ENCODE results near the gene CDK4.

CDK4 gene

DNA sequence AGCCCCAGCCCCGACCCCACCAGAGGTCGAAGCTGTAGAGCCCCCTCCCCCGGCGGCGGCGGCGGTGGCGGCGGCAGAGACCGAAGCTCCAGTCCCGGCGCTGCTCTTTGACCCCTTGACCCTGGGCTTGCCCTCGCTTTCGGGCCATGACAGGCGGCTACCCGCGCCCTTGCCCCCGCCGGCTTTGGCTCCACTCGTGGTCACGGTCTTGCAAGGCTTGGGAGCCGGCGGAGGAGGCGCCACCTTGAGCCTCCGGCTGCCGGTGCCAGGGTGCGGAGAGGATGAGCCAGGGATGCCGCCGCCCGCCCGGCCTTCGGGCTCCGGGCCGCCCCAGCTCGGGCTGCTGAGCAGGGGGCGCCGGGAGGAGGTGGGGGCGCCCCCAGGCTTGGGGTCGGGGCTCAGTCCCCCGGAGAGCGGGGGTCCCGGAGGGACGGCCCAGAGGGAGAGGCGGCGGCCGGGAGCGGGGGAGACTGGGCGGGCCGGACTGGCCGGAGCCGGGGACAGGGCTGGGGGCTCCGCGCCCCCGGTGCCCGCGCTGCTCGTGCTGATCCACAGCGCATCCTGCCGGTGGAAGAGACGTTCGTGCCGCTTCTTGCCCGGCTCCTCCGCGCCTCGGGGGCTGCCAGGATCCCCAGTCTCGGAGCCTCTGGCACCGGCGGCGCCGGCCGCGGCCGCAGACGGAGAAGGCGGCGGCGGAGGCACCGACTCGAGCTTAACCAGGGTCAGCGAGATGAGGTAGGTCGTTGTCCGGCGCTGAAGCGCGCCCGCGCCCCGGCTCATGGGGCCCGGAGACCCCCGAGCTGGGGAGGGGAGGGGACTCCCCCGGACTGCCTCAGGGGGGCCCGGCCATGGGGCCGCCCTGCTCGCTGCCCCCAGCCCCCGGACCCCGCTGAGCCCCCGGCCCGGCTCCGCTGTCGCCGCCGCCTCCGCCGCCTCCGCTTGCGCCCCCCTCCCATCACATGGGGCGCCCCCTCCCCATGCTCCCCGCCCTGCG lies 14.3 kb downstream of the CDK4 start:
- H3K36me3 ChIP-seq, result peaks cover 20 to 55% (median 41%) of the 10 kb centered on the region in 11 experiments
- H3K9ac ChIP-seq, result no peak overlapping the region
- no peak overlapping the region for H3K4me2 ChIP-seq
- H3K9me3 ChIP-seq (replicated peaks in 1 of 11), result no peaks in the 10 kb centered on the region
- no peak for TF ChIP-seq Cebpa-rat (IDR thresholded peaks at IDR 0.05)
- H3K4me3 ChIP-seq, result no peak overlapping the region
- peaks cover 36 to 45% (median 38%) of the 10 kb centered on the region in 10 experiments for H3K4me1 ChIP-seq
- no peaks in the 10 kb centered on the region for H3K27me3 ChIP-seq
- H4K20me1 ChIP-seq, result peaks cover 0 to 68% (median 19%) of the 10 kb centered on the region in 11 experiments; a peak in 13 of 22 replicates
- no peak overlapping the region; a peak in 1 of 22 replicates for H3K27ac ChIP-seq

DNA sequence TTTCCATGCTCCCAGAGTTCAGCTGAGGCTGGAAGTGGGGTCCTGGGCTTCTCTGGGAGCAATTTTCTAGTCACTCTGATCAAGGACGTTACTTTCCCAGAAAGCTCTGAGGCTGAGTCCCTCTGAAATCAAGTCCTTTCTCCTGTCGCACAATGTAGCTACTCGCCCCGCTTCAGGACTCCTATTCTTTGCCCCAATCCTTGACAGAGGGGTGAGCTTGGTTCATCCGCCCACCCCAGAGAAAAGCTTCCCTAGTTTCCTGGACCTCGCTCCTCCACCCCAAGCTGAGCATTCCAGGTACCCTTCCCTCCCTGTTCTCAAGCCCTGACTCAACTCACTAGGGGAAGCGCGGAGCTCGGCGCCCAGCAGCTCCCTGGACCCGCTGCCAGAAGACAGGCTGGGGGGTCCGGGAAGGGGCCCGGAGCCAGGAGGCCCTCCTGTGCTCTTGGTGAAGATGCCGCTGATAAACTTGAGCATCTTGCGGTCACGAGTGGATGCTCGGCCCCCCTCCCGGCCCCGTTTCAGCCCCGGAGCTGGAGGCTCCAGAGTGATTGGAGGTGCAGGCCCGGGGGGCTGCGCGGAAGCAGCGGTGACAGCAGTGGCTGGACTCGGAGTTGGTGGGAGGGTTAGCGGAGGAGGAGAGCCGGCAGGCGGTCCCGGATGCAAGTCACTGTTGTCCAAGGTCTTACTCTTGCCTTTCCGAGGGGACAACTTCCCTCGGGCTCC lies 15.2 kb downstream of the CDK4 start:
- Histone ChIP-seq H4K20me1 (peaks cover 0 to 75% (median 19%) of the 10 kb centered on the region in 11 experiments; a peak in 13 of 22 replicates), H3K4me3 (no peak overlapping the region), H3K36me3 (peaks cover 29 to 64% (median 50%) of the 10 kb centered on the region in 11 experiments), H3K27ac (no peak overlapping the region; a peak in 2 of 22 replicates), H3K27me3 (no peaks in the 10 kb centered on the region), H3K9me3 (replicated peaks in 1 of 11) (no peaks in the 10 kb centered on the region), H3K4me1 (peaks cover 29 to 36% (median 29%) of the 10 kb centered on the region in 10 experiments), H3K4me2 (no peak overlapping the region), H3K9ac (0 out of 22 replicates have a peak overlapping the region, but pooled peaks of 1 of the 11 experiments have one; percentile 16)
- no peak for TF ChIP-seq Cebpa-rat (IDR thresholded peaks at IDR 0.05)

DNA sequence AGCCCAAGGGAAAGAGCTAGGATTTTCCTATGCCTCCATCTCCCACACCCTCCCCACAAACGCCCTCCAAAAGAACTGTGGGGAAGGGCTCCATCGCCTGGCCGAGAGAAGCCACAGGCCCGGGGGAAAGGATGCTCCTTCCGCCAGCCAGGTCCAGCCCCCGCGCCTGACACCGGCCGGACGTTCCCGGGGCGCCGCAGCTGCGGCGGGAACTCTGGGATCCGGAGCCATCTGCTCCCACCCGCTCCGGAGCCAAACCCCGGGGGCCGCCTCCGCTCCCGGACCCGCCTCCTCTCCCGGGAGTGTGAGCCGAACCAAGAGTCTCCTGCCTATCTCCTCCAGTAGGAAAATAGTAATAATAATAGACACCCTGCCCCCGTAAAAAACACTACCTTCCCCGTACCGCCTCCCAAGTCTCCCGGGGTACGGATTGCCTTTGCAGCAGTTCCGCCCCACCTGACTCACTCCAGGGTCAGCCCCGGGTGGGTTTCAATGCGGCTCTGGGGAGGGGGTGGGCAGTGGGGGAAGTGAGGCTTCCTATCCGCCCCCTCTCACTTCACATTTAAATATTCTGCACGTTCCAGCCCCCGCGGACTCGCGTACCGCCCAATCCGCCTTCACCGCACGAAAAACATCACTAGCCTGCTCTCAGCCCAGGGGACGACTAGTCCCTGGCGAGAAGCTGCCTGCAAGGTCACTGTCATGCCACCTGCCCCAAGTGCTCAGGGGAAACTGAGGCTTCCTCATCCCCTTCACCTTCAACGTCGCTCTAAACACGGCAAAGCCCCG lies 16.0 kb downstream of the CDK4 start:
- Histone ChIP-seq H3K4me3 (no peak overlapping the region), H3K4me1 (peaks cover 21 to 28% (median 22%) of the 10 kb centered on the region in 10 experiments), H3K4me2 (no peak overlapping the region), H4K20me1 (peaks cover 0 to 81% (median 19%) of the 10 kb centered on the region in 11 experiments; a peak in 13 of 22 replicates), H3K27me3 (no peaks in the 10 kb centered on the region), H3K27ac (no peak overlapping the region; a peak in 1 of 22 replicates), H3K9me3 (replicated peaks in 1 of 11) (no peaks in the 10 kb centered on the region), H3K9ac (peak overlapping the region in 1 of 11 experiments; percentile 18; a peak in 1 of 22 replicates), H3K36me3 (peaks cover 36 to 72% (median 57%) of the 10 kb centered on the region in 11 experiments)
- no peak for TF ChIP-seq Cebpa-rat (IDR thresholded peaks at IDR 0.05)

DNA sequence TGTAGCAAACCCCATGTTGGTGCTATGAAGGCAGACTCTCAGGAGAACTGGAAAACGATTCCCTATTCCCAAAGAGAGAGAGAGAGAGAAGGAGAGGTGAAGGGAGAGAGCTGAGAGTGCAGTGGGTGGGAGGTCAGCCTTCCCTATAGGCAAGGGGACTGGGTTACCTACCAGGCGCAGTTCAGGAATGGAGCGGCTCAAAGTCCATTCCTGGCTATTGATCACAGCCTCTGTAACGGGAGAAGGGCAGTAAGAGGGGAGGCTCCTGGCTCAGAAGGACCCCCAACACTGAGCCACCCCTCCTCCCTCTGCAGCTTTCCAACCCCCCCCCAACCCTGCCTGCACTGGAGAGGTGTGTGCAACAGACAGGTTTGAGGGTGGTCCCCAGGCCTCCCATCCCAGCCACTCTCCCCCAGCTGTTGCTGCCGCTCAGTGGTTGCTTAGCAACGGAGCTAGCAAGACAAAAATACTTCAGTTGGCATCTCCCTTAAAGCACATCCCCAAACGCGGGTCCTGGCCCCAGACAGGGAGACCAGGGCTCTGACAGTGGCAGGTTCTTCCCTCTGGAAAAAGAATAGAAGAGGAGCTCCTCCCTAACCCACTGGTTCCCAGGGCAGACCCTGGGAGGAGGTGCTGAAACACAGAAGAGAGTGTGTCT lies 16.8 kb downstream of the CDK4 start:
- no peak overlapping the region for H3K27ac ChIP-seq
- H3K9ac ChIP-seq, result no peak overlapping the region; a peak in 1 of 22 replicates
- no peak overlapping the region for H3K4me3 ChIP-seq
- no peak overlapping the region for H3K4me2 ChIP-seq
- H3K9me3 ChIP-seq (replicated peaks in 1 of 11), result no peaks in the 10 kb centered on the region
- TF ChIP-seq Cebpa-rat (IDR thresholded peaks at IDR 0.05), result no peak
- no peaks in the 10 kb centered on the region for H3K27me3 ChIP-seq
- H3K36me3 ChIP-seq, result peaks cover 44 to 80% (median 65%) of the 10 kb centered on the region in 11 experiments
- H3K4me1 ChIP-seq, result peaks cover 13 to 20% (median 14%) of the 10 kb centered on the region in 10 experiments
- peaks cover 0 to 83% (median 19%) of the 10 kb centered on the region in 11 experiments; a peak in 13 of 22 replicates for H4K20me1 ChIP-seq

DNA sequence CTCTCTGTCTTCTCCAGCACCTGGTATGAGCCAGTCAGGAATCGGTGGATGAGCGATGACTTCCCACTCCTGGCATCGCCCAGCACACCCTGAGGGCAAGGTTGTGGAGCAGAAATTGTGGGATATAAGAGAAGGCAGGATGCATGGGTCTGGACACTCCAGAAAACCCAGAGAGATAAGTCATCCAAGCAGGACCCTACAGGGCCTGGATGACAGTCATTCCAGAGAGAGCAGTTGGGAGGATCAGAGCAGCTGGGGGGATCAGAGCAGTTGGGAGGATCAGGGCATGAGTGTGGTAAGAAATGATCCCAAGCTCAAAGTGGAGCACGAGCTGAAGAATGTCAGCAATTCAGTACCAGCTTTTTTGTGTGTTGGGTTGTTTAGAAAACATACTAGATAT lies 17.5 kb downstream of the CDK4 start:
- H3K27me3 ChIP-seq, result no peaks in the 10 kb centered on the region
- no peak overlapping the region for H3K9ac ChIP-seq
- H3K36me3 ChIP-seq, result peaks cover 51 to 87% (median 73%) of the 10 kb centered on the region in 11 experiments
- no peak overlapping the region for H3K27ac ChIP-seq
- H3K4me2 ChIP-seq, result no peak overlapping the region
- peaks cover 6 to 13% (median 6%) of the 10 kb centered on the region in 10 experiments for H3K4me1 ChIP-seq
- H3K4me3 ChIP-seq, result no peak overlapping the region
- H4K20me1 ChIP-seq, result peaks cover 0 to 76% (median 19%) of the 10 kb centered on the region in 11 experiments; a peak in 13 of 22 replicates
- TF ChIP-seq Cebpa-rat (IDR thresholded peaks at IDR 0.05), result no peak
- H3K9me3 ChIP-seq (replicated peaks in 1 of 11), result no peaks in the 10 kb centered on the region

DNA sequence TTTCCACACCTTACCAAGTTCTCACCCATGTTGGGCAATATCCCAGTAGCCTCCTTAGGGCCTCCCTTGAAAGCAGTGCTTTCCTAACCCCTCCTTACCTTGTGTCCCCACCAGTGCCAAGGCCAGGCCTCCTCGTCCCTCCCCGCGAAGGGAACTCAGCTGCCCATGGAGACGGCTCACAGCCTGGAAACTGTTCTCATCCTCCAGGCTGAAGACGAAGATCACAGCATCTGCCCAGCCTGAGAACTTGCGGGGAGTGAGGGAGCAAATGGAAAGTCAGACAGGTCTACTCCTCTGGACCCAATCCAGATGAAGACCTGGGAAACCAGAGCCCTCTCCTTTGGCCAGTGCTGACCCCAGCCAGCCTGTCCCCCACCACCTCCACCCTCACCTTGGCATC lies 18.2 kb downstream of the CDK4 start:
- Histone ChIP-seq H3K27me3 (no peaks in the 10 kb centered on the region), H3K4me2 (no peak overlapping the region), H3K36me3 (peaks cover 54 to 89% (median 77%) of the 10 kb centered on the region in 11 experiments), H3K4me1 (peaks cover 0 to 6% (median 0%) of the 10 kb centered on the region in 10 experiments; a peak in 7 of 20 replicates), H3K9ac (no peak overlapping the region), H3K9me3 (replicated peaks in 1 of 11) (no peaks in the 10 kb centered on the region), H4K20me1 (peaks cover 0 to 70% (median 19%) of the 10 kb centered on the region in 11 experiments; a peak in 13 of 22 replicates), H3K4me3 (no peak overlapping the region), H3K27ac (no peak overlapping the region)
- no peak; a peak in 1 of 22 replicates for TF ChIP-seq Cebpa-rat (IDR thresholded peaks at IDR 0.05)

DNA sequence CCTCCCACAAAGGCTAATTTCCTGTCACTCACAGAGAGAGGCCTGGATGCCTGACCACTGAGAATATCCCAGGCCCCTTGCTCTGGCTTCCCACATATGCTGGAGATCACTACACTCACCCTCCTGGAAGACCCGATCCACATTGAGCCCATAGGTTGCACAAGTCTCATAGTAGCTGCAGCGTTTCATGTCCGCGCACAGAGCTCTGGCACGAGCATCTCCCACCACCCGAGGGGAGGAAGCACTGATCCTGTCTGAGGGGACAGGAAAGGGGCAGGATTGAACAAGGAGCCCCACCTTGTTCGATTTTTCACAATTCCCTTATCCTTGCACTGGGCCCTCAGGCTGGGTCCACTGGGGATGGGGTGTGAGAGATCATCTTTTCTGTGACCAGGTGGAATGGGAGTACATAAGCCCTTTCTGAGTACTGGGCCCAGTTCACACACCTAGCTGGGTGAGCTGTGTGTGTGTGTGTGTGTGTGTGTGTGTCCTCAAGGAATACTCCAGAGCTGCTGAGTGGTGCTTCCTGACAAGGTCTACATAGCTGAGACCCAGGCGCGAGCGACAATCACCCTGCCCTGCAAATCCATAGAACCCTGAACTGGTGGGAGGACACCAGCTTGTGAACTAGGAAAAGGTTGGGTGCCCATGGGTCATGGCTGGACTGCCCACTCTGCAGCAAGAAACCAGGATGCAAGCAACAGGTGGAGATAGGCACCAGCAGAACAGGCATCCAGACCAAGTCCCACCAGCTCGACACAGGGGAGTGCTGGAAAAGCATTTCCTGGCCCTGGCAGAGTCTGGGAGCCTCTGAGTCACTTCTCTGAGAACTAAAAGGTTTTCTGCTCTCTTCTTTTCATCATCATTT lies 19.1 kb downstream of the CDK4 start:
- Histone ChIP-seq H3K36me3 (peaks cover 55 to 96% (median 84%) of the 10 kb centered on the region in 11 experiments), H4K20me1 (peaks cover 0 to 75% (median 19%) of the 10 kb centered on the region in 11 experiments; a peak in 13 of 22 replicates), H3K27ac (no peak overlapping the region), H3K4me3 (no peak overlapping the region), H3K27me3 (no peaks in the 10 kb centered on the region), H3K9me3 (replicated peaks in 1 of 11) (no peaks in the 10 kb centered on the region), H3K9ac (no peak overlapping the region), H3K4me2 (no peak overlapping the region), H3K4me1 (0 out of 20 replicates have a peak, but pooled peaks cover 0 to 5% (median 0%) of the 10 kb centered on the region in 10 experiments)
- no peak for TF ChIP-seq Cebpa-rat (IDR thresholded peaks at IDR 0.05)

All from BLaER1 treated with 17β-estradiol and CSF1 and Interleukin-3, amounts not matched to agents 10 nM and 100 nM (cell line).